HG03521 (cell line): Measurements from ENCODE around the gene STAP2.

Source experiments
- ATAC-seq: cut with Tn5 transposase; IDR thresholded peaks from one replicate; pipeline ENCODE4 v1.9.1; 2021; ENCODE audit warnings: mild to moderate bottlenecking, moderate library complexity; ENCODE audit not compliant: unreplicated experiment

STAP2 gene

DNA sequence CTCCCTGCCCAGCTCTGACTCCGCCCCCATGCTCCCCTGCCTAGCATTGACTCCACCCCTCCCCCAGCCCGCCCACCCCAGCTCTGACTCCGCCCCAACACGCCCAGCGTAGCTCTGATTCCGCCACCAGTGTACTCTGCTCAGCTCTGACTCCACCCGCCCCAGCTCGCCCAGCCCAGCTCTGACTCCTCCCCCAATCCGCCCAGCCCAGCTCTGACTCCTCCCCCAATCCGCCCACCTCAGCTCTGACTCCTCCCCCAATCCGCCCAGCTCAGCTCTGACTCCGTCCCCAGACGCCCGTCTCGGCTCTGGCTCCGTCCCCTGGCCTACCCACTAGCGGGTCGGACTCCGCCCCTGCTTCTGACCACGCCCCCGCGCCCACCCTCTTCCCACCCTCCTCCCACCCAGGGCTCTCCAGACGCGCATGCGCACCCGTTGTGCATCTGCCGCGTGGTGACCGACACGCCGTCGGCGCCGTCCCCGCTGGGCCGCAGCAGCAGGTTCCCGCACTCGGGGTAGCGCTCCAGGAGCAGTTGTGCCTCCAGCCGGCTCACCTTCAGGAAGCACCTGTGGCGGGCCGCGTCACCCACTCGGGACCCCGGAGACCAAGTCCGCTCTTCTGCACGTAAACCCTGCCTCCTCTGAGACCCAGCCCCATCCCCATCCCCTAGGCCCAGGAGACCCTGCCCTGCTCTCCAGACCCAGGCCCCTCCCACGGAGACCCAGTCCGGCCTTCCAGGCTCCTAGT lies 10.2 kb downstream of the STAP2 start:
- peak; percentile 80 for ATAC-seq

DNA sequence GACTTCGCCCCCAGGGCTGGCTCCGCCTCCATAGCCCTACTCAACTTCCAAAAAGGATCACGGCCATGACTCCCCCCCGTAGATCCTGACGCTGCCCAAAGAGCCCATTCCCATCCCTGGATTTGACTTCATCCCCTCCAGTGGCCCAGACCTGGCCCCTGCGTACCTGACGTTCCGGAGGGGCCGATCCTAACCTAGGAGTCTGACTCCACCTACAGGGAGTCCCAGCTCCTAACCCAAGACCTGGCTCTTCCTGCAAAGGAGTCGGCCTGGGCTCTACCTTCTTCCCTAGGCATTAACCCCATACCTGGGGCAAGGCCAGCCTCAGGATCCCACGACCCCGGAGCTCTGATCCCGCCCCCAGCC lies 10.8 kb downstream of the STAP2 start:
- ATAC-seq: no peak

DNA sequence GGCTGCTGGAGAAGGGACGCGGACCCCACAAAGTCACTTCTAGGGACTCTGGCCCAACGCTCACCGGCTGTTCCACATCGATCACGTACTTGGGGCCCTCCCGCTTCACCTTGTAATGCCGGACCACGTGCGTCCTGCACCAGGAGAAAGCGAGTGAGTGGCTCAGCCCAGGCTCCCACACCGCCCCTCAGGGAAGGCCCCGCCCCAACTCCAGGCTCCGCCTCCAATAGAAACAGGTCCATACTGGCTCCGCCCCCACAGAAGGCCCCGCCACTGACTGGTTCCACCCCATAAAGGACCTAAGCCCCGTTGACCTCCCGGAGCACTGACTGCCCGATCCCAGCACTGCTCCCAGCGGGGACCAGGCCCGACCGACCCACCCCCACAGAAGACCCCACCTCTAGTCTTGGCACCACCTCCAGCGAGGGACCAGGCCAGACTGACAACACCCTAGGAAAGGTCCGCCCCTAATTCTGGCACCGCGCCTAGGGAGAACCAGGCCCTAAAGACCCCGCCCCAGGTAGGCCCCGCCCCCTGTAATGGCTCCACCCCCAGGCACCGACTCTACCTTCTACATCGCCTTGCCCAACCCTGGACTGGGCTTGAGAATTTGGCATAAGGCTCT lies 11.3 kb downstream of the STAP2 start:
- no peak for ATAC-seq

DNA sequence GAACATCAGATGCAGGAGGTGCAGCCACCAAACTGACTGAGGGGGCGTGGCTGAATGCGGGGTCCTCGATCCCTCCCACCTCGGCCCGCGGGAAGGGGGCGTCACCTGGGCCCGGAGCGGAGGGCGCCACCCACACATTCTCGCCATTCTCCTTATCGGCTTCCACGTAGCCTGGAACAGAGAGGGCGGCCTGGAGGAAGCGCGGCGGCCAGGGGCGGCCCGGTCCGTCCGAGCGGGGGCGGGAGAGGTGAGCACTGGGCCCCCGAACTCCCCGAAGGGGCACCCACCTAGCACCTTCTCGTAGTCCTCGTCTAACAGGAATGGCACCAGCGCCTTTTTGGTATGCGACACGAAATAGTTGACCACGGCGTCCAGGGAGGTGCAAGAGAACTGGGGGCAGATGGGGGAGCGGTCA lies 11.8 kb downstream of the STAP2 start:
- no peak for ATAC-seq

DNA sequence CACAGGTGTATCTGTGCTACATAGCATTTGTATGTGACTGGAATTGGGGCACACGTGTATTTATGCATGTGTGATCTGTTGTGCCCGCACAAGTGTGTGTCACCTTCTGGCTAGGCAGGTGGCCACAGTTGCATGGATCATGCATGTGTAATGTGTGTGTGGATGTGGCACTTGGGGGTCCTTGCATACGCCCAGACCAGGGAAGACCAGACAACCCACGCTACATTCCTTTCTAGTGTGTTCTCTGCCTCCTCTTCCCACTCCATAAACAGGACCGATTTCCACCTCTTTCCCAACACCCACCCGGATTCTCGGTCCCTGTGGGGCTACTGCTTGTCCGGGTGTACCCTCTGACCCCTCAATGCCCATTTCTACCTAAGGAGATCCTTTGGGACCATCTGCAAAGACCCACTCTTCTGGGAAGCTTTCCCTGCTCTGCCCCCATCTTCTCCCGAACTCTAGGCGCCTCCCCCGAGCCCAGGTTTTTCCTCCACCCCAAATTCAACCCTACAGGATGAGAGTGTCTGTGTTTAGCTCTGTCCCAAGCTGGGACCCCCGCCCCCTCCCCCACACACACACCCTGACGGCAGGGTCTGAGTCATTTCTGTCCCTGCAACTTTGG lies 12.3 kb downstream of the STAP2 start:
- ATAC-seq: no peak

DNA sequence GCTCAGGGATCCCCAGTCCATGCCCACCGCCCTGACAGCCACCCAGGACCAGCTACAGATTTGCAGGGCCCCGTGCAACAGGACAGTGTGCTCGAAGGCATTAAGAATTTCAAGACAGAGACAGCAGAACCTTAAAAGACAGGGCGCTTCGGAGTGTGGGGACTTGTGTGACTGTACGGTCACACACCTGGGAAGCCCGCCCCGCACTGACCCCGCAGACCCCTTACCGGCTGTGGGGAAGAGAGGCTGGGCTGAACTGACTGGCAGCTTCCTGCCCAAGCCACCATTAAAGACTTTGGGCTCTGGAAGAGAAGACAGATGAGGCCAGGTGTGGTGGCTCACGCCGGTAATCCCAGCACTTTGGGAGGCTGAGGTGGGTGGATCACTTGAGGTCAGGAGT lies 14.4 kb downstream of the STAP2 start:
- no peak for ATAC-seq

DNA sequence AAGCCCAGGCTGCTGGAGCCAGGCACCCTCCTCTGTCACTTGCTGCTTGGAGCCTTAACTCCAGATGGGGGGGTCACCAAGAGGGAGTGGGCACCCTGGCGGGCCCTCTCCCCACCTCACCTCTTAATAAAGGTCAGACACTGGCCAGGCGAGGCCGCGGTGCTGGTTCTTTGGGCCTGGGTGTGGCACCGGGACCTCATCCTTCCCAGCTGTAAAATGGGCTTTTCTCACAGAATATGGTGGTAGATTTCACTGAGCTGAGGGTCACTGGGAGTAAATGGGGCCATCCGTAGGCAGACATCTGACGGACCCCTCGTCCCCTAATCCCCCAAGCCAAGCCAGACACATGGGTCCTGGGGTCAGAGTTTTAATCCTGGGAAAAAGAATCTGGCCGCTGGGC lies 14.9 kb downstream of the STAP2 start:
- no peak for ATAC-seq

DNA sequence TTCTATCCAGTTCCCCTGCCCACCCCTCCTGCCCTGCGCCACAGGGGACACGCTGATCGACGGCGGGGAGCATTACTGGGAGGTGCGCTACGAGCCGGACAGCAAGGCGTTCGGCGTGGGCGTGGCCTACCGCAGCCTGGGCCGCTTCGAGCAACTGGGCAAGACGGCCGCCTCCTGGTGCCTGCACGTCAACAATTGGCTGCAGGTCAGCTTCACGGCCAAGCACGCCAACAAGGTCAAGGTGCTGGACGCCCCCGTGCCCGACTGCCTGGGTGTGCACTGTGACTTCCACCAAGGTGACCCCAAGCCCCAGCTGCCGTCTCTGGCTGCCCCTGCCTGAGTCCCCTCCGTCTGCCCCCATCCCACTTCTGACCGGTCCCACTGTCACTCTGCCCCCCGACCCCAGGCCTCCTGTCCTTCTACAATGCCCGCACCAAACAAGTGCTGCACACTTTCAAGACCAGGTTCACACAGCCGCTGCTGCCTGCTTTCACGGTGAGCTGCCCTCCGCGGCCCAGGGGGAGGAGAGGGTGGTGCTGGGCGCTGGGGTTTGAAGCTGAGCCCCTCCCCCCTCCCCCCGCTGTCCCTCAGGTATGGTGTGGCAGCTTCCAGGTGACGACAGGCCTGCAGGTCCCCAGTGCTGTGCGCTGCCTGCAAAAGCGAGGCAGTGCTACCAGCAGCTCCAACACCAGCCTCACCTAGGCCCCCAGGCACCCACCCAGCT lies 15.5 kb downstream of the STAP2 start:
- ATAC-seq: no peak

DNA sequence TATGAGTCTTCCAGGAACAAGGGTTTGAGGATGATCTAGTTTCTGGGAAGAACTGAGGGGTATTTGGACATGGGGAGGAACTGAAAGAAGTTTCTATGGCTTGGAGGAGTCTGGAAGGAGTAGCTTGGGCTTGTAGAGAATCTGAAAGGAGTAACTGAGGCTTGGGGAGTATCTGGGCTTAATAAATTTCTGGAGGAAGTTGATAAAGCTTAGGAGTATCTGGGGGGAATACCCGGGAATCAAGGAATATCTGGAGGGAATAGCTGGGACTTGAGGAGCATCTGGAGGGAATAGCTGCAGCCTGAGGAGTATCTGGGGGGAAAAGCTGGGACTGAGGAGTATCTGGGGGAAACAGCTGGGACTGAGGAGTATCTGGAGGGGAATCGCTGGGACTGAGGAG lies 18.2 kb downstream of the STAP2 start:
- no peak for ATAC-seq

DNA sequence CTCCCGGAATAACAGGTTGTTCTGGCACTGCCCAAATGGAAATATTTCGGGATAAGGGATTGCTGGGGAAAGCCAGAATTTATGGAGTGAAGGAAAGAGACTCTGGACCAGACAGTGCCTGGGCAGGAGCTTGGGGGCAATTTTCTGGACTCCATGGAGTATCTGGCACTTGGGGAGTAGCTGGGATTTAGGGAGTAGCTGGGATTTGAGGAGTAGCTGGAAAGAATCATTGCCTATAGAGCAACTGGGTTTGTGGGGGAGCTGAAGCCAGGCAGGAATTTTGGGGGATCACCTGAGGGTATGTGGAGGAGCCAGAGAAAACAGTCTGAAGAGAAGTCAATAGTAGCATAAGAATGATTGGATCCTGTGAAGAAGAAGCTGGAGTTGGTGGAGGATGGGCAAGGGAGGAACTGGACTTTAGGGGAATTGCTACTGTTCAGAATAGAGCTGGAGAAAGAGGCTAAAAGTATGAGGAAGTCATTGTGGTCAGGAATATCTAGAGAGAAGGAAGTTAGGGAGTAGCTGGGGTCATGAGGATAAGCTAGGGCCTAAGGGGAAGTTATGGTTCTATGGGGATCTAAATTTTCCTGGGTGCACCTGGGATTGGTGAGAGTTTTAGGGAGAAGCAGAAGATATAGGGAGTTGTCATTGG lies 19.4 kb downstream of the STAP2 start:
- no peak for ATAC-seq

DNA sequence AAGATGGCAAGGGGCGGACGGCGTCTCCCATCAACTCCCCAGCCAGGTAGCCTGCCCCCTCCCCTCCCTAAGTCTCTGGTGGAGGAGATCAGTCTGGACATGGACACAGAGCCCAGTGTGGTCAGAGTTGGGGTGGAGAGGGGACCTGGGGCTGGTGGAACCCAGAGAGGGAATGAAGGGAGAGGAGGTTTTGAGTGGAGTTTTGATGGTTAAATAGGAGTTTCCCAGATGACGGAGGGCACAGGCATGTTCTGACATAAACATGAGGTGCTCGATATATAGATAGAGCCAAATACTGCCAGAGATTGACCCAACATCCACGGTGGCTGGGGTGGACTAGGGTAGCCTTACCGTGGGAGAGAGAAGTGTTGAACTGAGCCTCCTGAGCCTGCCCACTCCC lies 20.2 kb downstream of the STAP2 start:
- ATAC-seq: no peak

DNA sequence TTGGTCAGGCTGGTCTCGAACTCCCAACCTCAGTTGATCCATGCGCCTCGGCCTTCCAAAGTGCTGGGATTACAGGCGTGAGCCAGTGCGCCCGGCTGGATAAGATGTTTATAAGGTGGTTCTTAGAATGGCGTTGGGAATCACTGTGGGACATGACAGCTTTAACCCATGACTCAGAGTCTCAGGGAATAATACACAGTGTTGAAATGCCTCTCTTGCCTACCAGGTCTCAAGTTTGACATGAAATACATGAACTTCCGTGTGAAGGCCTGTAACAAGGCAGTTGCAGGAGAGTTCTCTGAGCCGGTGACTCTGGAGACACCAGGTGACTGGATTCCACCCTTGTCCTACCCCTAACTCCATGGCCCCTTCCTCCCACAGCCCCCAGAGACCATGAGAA lies 21.7 kb downstream of the STAP2 start:
- ATAC-seq: no peak

DNA sequence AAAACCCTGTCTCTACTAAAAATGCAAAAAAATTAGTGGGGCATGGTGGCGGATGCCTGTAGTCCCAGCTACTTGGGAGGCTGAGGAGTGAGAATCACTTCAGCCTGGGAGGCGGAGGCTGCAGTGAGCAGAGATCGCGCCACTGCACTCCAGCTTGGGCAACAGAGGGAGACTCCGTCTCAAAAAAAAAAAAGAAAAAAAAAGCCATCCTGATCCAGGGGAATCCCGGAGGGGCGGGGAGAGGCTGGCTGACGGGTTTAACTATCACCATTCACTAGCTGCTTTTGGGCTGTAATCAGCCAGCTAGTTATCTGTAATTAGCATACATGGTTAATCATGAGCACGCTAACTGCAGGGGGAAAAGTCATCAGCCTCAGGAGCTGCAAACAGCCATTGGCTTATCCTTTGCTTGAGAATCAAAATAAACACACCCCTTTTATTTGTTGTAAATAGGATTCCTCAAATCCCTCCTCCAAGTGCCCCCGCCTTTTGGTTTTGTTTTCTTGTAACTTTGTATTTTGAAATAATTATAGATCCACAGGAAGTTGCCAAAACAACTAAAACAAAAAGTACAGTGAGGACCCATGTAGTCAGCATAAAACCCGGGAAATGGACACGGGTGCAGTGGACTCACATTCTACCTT lies 24.7 kb downstream of the STAP2 start:
- no peak for ATAC-seq

DNA sequence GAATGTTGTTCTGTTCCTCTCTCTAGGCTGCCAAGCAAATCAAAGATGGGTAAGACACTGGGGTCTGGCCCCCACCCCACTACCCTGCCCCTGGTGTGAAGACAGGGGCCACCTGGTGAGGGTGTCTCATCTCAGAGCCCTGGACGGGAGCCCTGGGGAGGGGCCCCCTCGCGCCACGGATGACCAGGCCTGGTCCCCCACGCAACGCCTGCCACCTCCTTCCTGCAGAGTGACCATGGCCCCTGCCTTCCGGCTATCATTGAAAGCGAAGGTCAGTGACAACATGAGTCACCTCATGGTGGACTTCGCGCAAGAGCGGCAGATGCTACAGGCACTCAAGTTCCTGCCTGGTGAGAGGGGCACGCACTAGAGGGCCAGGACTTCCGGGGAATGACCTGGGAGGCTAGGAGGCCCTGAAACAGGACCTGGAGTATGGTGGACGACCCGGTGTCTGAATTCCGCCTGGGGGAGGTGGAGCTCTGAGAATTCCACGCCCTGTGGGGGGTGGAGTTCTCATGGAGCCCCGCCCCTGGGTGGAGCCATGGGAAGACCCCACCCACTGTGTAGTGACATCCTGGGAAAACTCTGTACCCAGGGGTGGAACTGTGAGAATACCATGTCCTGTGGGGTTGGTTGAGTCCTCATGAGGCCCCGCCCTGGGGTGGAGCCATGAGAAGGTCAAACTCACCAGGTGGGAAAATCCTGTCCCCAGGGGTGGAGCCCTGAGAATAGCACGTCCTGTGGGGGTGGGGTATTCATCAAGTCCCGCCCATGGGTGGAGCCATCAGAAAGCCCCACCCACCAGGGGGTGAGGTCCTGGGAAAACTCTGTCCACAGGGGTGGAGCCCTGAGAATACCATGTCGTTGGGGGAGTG lies 28.1 kb downstream of the STAP2 start:
- ATAC-seq: no peak

DNA sequence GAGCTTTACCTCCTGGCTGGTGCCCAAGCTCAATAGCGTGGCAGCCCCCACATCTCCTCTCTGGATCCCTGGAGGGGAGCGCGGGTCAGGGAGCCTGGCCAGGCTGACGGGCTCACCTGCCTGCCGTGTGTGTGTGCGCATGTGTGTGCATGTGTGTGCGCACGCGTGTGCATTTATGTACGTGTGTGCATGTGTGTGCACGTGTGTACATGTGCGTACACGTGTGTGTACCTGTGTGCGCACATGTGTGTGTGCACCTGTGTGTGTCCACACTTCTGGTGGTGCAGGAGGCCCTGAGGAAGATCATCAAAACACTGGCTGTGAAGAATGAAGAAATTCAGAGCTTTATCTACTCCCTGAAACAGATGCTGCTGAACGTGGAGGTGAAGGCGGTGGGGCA lies 33.0 kb downstream of the STAP2 start:
- no peak for ATAC-seq

DNA sequence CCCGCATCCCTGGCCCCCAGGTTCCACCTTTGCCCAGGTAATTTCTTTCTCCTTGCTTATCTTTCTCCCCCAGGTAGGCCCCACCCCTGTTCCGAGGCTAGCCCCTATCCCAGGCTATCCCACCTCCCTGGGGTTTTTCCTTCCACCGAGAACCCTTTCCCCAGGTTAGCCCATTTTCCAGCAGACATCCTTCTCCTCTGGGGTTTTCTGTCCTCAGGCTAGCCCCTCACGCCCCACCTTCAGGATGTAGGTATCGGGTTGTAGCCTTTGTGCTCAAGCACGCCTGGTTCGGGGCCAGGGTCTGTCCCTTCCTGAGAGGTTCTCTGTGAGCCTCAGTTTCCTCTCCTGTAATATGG lies 33.4 kb downstream of the STAP2 start:
- no peak for ATAC-seq

DNA sequence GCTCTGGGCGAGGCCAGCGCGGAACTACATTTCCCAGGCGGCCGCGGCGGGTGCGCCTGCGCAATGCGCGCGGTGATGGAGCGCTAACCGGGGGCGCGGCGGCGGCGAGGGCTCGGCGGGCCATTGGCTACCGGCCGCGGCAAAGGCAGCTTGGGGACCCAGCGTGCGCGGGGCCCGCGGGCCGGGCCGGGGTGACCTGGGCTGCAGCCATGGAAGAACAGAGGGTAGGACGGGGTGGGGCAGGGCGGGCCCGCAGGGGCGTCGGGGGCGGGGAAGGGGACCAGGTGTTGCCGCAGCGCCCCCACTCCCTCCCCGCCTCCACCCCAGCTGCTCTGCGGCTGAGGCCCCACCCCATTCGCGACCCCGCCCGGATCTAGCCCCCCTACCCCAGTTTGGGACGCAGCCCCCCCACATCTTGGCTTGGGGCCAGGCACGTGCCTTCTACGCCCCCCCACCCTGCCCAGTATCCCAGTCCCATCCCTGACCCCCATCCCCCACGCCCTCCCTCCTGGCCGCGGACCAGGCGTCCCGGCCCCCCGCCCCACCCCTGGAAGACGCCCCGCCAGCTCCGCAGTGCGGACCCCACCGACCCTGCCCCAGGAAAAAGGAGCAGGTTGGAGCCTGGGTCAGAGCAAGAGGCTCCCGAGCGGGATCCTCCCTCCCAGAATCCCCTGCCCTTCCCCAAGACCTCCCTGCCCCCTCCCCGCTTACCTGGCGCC lies 33.9 kb downstream of the STAP2 start, which contains the start of gene FSD1:
Gene FSD1 (plus strand): TSS at position 61 of the 719 bp plus-strand sequence. CDS start 149 bp downstream, at position 210.
- no peak for ATAC-seq

DNA sequence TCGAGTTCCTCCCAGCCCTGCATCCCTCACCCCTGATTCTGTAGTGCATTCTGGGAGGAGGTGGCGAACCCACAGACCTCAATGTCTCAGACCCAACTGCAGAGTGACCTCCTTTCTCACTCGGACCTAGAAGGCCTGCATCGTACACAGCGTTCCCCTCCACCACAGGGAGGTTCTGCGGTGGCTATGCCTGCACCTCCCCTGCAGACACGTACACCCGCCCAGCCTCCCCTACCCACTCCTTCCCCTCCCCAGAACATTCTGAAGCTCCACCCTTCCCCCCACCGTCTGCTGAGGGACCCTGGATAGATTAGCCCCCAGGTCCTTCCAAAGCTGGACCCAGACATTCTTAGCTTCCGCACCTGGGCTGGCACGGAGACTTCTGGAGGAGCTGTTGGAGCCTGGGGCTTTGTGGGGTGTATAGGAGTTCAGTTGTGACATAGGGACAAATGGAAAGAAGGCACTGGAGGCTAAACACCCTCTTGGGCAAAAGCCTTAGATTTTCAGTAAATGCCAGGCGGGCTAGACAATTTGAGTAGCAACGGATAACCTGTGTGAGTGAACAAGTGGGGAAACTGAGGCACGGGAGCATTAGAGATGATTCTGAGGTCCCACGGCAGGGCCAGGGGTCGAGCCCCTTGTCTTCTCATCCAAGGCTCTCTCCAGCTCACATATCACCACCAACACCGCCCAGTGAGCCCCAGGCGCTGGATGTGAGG lies 34.6 kb downstream of the STAP2 start:
- ATAC-seq: no peak
